Colonic mucosa (tissue), 4 donors: ENCODE results near the gene PIF1. TPM values are rescaled to one million over a fixed set of nuclear protein-coding genes. Genes with fewer than 3 reads are reported as not detected.

Experiments used
- DNase-seq: peaks from one replicate; pipeline ENCODE4 v3.0.0-alpha.2; 2020
- H3K27ac ChIP-seq: fragments of 200-600 bp; one replicate; pipeline ENCODE4 v1.8.0; 2021
- H3K27me3 ChIP-seq: fragments of 200-600 bp; one replicate; pipeline ENCODE4 v1.8.0; 2021
- H3K36me3 ChIP-seq: fragments of 200-600 bp; one replicate; pipeline ENCODE4 v1.8.0; 2021
- H3K4me1 ChIP-seq: fragments of 200-600 bp; one replicate; pipeline ENCODE4 v1.8.0; 2021; ENCODE audit warnings: mild to moderate bottlenecking
- H3K4me3 ChIP-seq: fragments of 200-600 bp; one replicate; pipeline ENCODE4 v1.8.0; 2021
- H3K9ac ChIP-seq, 2 donors: one replicate each; pipeline ENCODE4 v1.7.0; 2013; ENCODE audit warnings: control low read depth in 2 of 2, low read depth in 2 of 2, low read length in 2 of 2
- H3K9me3 ChIP-seq: fragments of 200-600 bp; one replicate; pipeline ENCODE4 v1.8.0; 2021
- intact Hi-C: fragments of 100-400 bp; cut with DNase I; formaldehyde crosslinking; loops from one replicate; pipeline ENCODE4 v1.14.1; 2022
- total RNA-seq, 2 donors: library from RNA; stranded (reverse); fragmentation: NEBNext Ultra II Directional in 1 of 2; extraction: Animal tissue kit (Norgen Biotek cat#: 25700) in 1 of 2; gene quantifications; one replicate each; pipeline ENCODE4 v1.2.1, GENCODE V29; 2021
- TF ChIP-seq, protein P1 (sequence below): fragments of 200-600 bp; IDR thresholded peaks from one replicate; pipeline ENCODE4 v1.8.0; 2022; ENCODE audit warnings: antibody characterized with exemption, mild to moderate bottlenecking
- donor health status: healthy.
- donor health status: DM: no; HTN: no; CAD: no.
- donor health status: DM: no; HTN: no; CAD: no.

Gene PIF1
- total RNA-seq, 2 donors from 2014 or later: 6.1 to 20.7 TPM

DNA sequence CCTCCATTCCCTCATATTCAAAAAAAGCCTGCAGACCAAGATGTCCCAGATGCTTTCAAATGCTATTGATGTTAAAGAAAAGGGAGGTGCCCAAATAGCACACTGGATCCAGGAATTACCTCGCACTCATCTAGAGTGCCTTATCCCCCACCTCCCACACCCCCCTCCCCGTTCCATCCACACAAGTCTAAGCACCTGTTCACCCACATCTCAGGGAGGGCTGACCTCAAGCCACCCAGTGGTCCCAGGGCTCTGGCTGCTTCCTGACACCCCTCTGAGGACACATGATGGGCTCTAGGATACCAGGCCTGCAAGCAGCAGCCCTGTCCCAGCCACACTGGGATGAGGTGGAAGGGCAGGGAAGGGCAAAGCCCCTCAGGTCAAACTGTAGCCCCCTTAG is 54.8 kb downstream of the PIF1 start:
- Histone ChIP-seq H3K4me1 (no peaks in the 10 kb centered on the region), H3K27me3 (peaks cover 25% of the 10 kb centered on the region), H3K36me3 (no peaks in the 10 kb centered on the region), H3K9ac (no peak overlapping the region), H3K4me3 (no peak overlapping the region), H3K9me3 (no peaks in the 10 kb centered on the region), H3K27ac (no peak overlapping the region)
- intact Hi-C loops: no loop called here
- DNase-seq: no peak
- TF ChIP-seq, protein P1, sequence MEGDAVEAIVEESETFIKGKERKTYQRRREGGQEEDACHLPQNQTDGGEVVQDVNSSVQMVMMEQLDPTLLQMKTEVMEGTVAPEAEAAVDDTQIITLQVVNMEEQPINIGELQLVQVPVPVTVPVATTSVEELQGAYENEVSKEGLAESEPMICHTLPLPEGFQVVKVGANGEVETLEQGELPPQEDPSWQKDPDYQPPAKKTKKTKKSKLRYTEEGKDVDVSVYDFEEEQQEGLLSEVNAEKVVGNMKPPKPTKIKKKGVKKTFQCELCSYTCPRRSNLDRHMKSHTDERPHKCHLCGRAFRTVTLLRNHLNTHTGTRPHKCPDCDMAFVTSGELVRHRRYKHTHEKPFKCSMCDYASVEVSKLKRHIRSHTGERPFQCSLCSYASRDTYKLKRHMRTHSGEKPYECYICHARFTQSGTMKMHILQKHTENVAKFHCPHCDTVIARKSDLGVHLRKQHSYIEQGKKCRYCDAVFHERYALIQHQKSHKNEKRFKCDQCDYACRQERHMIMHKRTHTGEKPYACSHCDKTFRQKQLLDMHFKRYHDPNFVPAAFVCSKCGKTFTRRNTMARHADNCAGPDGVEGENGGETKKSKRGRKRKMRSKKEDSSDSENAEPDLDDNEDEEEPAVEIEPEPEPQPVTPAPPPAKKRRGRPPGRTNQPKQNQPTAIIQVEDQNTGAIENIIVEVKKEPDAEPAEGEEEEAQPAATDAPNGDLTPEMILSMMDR: no peak

DNA sequence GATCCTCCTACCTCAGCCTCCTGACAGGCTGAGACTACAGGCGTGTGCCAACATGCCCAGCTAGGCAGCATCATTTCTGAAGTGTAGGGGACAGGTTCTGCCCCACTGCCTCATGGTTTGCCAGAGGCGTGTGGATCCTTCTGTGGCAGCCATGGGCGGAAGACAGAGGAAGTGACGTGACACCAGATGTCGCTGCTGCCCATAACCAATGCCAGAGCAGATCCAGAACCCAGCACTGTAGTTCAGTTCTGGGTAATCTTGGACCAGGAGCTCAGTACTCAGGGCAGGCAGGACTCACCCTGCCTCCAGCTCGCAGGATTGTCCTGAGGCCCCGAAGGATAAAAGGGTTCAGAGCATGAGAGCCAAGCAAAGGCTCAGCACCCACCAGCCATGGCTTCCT is 58.2 kb downstream of the PIF1 start:
- TF ChIP-seq, protein P1: no peak
- Histone ChIP-seq H3K27ac (no peak overlapping the region), H3K4me1 (no peaks in the 10 kb centered on the region), H3K4me3 (no peak overlapping the region), H3K9me3 (no peaks in the 10 kb centered on the region), H3K27me3 (no peaks in the 10 kb centered on the region), H3K36me3 (no peaks in the 10 kb centered on the region), H3K9ac (no peak overlapping the region)
- intact Hi-C loops: no loop called here
- no peak for DNase-seq

DNA sequence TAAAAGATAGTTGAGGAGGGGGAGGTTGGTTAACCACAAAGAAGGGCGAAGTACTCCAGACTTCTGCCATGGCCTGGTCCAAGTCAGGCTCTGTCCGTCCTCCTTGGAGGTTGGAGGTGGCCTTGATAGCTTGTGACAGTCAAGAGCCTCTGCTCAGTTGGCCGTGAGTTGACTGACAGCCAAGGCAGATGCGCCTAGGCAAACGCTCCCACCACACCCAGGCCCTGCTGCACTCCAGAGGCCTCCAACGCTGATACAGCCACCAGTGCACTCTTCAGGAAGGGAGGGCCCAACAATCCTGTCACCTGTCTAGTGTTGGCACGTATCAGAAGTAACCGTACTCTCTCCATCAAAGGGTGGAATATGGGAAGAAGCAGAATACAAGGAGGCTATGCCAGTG is 59.4 kb downstream of the PIF1 start:
- Histone ChIP-seq H3K27me3 (no peaks in the 10 kb centered on the region), H3K4me3 (no peak overlapping the region), H3K36me3 (no peaks in the 10 kb centered on the region), H3K27ac (no peak overlapping the region), H3K4me1 (no peaks in the 10 kb centered on the region), H3K9ac (no peak overlapping the region), H3K9me3 (no peaks in the 10 kb centered on the region)
- TF ChIP-seq, protein P1: no peak
- no peak for DNase-seq
- intact Hi-C loops: no loop called here

Other genes starting within 250 kb of the PIF1 start
- gene RBPMS2, start 50.1 kb downstream of the PIF1 start, total RNA-seq: 10 to 100 TPM in 1 of 2 donors, 1 to 10 TPM in 1; 1.3 to 14.5 TPM
- gene PLEKHO2, start 16.3 kb upstream of the PIF1 start, total RNA-seq: 10 to 100 TPM in 1 of 2 donors, 1 to 10 TPM in 1; 4.4 to 13.6 TPM
- gene ANKDD1A, start 86.3 kb upstream of the PIF1 start, total RNA-seq: 1 to 10 TPM in 1 of 2 donors, under 1 TPM in 1; 0.32 to 1.9 TPM
- 10 to 100 TPM; 76.3 to 85.8 TPM for gene SPG21, start 164.3 kb upstream of the PIF1 start, total RNA-seq
- gene MTFMT, start 204.0 kb upstream of the PIF1 start, total RNA-seq: 10 to 100 TPM; 22.1 to 25.9 TPM
- gene SLC51B, start 219.7 kb upstream of the PIF1 start, total RNA-seq: 100 to 1,000 TPM in 1 of 2 donors, 10 to 100 TPM in 1; 73.1 to 102 TPM
- 1 to 10 TPM; 3.1 to 6.7 TPM for gene RASL12, start 242.3 kb upstream of the PIF1 start, total RNA-seq